NCI-H1436 (cell line): ENCODE measurements around the gene RIC1.
"Not testable (repeated sequence)": the region's sequence is repeated elsewhere in the genome, so short reads cannot be mapped to it uniquely, and the experiment has no call there.

ENCODE experiments used
- DNase-seq: peaks from one replicate; lab custom pipeline; 2025; lab: John Stamatoyannopoulos, UW

The RIC1 gene

DNA sequence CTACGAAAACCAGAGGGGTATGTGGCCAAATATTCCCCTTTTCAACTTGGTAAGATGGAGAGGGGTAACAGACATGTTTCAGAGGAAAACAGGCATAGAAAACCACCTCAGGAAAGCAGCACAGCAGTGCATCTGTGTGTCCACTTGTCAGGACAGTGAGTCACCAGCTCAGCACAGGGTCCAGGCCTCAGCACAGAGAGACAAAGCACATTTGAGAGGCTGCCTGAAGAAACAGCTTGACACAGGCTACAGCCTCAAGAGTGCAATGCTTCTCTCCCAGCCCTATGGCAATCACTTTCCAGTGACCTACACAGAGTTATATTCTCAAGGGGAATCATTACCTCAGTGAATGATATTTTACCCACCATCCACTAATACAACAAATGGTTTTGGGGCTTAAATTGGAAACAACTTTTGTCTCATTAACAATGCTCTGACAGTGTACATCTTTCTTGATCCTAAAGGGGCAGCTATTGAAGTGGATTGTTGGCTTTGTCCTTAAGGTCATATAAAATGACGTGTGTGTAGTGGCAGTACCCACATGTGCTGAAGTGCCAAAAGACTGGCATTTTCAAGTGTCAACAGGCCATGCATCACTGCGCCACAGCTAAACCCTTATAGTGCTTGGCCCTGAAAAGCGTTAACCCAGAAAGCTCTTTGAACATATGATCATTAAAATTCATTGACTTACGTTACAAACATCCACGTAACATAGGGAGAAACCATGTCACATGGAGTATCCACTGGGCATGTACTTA, 157.6 kb downstream of the RIC1 start:
- no peak for DNase-seq

DNA sequence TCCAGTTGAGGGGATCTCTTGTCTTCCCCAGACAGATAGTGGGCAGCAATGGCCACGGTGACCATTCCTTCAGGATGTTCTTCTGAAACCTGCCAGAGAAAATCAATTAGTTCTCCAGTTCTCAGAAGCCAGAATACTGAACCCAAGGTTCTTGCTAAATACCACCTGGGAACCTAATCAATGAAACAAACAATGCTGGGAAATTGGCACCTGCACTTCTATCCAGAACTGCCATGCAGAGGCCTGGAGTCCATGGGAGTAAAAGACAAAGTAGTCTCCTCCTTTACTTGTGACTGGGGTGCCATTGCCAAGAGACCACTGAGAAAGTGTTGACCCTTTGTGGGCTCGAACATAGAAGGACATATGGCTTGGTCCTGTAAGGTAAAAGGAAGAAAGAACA, 158.3 kb downstream of the RIC1 start:
- DNase-seq, result no peak

DNA sequence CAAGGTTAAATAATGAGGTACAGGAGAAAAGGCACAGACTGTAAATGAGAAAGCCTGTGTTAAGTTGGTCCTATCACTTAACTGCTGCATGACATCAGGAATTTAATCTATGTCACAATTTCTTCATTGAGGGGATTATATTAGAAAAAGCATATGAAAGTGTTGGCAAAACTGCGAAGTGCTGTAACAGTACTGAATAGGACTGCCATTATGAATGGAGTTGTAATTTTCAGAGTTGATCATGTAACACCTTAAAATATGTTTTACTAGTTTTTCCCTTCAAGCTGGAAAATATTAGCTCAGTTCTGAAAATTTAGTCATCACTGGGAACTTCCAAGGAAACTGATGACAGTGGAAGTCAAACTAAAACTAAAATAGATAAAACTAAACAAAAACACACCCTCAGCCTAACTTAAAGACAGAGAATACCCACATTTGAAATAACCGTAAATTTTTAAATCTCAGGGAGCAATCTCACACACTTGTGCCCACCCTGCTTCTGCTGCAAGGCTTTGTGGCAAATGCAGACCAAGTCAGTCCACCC, 158.9 kb downstream of the RIC1 start:
- no peak for DNase-seq

DNA sequence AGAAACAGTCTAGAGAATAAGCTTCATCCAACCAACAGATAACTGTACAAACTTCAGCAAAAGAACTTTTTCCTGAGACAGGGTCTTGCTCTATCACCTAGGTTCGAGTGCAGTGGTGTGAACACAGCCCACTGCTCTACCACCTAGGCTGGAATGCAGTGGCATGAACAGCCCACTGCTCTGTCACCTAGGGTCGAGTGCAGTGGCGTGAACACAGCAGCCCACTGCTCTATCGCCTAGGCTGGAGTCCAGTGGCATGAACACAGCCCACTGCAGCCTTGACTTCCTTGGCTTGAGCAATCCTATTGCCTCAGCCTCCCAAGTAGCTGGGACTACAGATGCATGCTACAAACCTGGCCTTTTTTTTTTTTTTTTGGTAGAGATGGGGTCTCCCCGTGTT, 160.6 kb downstream of the RIC1 start:
- DNase-seq, result no peak

DNA sequence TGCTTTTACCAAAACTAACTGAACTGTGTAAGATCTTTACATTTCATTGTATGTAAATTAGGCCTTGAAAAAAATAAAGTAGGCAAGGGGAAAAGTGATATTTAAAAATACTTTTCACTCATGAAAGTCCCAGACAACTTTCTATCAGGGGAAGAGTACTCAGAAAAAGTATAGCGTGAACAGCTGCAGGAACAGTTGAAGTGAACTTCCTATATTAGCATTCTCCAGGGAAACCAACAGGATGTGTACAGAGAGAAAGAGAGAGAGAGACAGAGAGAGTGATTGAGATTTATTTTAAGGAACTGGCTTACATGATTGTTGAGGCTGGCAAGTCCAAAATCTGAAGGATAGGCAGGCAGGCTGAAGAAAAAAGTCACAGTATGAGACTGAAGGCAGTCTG, 162.0 kb downstream of the RIC1 start:
- DNase-seq, result no peak

DNA sequence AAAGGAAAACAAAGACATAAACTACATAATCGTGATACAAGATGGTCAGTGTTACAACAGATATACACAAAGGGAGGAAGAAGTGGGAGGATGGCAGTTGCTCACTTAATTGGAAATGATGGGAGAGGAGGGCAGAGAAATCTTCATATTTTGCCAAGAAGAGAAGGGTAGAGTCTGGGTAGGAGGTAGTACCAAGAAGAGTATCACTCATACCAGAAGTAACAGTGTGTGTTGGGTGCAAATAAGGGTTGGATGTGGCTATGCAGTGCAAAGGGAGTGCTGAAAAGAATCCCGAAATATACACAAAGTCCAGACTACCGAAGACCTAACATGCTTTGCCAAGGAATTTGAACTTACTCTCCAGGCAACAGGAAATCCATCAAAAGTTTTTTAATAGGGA, 163.0 kb downstream of the RIC1 start:
- DNase-seq, result no peak

DNA sequence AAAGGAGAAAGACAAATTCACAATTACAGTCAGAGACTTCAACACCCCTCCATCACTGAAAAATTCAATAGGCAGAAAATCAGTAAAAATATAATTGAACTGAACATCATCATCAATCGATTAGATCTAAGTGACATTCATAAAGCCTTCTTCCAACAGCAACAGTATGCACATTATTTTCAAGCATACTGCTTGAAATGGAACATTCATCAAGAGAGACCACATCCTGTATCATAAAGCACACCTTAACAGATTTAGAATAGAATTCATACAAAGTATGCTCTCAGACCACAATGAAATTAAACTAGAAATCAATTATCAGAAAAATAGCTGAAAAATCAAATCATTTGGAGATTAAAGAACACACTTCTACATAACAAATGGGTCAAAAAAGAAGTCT, 164.9 kb downstream of the RIC1 start:
- no peak for DNase-seq

DNA sequence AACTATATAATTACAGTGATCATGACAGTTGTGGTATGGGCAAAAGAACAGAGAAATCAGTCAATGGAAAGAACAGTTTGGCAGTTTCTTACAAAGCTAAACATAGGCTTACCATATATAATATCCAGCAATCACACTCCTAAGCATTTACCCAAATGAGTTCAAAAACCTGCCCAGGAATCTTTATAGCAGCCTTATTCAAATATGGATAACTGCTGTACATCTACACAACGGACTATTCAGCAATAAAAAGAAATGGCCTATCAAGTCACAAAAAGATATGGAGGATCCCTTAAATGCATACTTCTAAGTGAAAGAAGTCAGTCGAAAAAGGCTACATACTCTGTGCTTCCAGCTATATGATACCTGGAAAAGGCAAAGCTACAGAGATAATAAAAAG, 167.4 kb downstream of the RIC1 start:
- DNase-seq, result no peak

DNA sequence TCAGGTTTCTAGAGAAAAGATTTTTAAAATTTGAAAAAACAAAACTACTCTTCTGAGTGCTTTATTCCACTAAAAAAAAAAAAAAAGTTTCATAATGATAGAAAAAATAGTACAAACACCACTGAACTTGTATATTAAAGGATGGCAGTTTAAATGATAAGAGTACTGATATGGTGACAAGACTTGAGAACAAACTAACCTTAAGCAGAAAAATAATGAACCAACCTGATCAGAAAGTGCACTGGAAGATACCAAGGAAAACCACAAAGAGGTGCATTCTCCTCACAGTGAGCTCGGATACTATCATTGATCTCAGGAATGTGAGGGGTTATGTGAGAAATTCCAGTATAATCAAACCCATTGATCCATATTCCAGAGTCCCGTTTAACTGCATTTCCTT, 169.7 kb downstream of the RIC1 start:
- no peak for DNase-seq

DNA sequence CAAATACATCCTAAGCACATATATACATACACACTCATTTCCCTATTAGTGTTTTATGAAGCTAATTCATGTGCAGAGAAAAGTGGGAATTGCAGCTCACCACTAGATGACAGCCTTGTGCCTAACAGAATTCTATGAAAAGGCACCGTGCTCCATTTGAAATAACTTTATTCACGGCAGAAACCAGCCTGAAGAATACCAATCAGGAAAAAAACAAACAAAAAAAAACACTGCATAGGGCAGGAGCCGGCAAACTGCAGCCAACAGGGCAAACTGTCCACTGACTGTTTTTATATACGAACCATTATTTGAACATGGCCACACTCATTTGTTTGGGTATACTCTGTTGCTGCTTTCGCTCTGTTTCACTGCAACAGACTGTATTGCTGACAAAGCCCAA, 170.4 kb downstream of the RIC1 start:
- no peak for DNase-seq

DNA sequence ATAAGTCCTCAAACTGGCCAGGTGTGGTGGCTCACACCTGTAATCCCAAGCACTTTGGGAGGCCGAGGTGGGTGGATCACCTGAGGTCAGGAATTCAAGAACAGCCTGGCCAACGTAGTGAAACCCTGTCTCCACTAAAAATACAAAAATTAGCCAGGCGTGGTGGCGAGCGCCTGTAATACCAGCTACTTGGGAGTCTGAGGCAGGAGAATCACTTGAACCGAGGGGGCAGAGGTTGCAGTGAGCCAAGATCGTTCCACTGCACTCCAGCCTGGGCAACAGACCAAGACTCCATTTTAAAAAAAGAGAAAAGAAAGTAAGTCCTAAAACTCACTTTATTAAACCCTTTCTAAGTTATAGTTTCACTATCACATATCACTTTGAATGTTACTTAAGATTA, 171.5 kb downstream of the RIC1 start:
- not testable (repeated sequence) for DNase-seq

DNA sequence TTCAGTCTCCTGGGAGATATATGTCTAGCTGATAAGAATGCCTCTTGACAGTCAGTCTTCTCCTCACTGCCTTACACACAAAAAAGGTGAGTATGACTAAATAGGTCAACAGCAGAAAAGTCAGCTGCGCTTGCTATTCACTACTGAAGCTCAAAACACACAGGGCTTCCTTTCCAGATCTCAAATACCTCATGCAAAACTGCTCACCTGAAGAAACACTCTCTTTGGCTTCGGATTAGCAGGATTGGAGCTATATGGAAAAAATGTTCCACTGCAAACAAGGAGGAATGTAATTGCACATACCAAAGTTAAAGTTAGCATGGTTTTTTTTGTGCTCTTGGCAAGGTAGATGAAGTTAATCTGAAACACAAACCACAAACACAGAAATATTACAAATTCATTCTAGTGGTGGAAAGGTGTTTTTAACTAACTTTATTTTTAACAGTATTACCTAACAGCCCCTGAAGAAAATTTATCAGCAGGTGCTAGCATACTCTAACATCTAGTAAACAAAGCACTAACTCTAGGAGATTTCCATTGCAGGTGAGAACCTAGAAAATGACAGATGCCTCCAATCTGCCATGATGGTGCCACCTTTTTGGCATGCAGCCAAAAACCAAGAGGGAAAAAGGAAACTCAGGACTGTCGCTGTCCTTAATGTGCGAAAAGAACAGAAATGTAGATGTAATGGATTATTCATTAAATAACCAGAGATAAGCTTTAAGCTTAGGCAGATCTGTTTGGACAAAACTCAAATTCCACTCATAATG, 172.2 kb downstream of the RIC1 start:
- DNase-seq, result no peak

DNA sequence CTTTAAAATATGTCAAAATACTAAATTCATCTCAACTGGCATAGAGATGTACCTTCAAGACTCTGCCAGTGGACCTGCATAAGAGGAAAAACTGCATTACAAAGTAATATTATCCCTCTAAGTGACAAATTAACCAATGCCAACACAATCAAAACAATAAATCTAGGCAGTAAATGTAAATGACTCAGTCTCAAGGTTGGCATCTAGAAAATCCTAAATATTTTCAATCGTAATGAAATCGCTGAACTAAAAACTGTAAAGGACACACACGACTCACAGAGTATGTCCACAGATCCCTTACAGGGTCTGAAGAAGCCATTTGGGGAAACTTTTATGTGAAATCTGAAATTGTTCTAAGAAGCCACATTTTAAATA, 172.8 kb downstream of the RIC1 start:
- no peak for DNase-seq

DNA sequence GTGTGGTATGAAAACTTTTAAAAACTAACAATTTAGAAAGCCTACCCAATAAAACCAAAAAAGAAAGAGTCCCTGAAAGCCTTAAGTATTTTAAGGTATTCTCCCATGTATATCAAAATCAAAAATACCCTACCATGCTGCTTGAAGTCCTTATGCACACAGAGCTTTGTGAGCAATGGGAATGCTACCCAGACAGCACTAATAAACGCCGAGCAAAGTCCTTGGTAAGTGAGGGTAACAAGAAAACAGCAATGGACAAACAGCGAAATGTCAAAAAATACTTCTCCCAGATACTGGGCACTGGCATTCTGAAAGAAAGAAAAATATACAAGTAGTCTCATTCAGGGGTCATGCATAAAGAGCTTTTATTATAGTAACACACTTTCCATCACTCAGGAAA, 176.6 kb downstream of the RIC1 start:
- DNase-seq, result no peak

DNA sequence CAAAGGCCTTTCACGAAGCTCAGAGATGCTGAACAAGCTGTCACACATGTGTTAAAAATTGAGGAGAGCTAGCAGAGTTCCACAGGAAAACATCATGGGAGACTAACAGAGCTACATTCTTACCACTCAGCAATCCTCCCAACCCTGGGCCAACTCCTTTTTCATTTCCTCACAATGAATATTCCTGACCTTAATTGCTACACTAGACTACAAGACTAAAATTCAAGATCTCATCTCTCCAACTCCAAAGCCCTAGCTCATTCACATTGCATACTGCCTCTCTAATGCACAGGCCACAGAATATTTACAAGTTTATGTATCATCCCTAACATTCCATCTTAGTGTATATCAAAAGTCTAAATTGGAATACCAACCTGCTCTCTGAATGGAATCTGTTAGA, 182.8 kb downstream of the RIC1 start:
- no peak for DNase-seq

DNA sequence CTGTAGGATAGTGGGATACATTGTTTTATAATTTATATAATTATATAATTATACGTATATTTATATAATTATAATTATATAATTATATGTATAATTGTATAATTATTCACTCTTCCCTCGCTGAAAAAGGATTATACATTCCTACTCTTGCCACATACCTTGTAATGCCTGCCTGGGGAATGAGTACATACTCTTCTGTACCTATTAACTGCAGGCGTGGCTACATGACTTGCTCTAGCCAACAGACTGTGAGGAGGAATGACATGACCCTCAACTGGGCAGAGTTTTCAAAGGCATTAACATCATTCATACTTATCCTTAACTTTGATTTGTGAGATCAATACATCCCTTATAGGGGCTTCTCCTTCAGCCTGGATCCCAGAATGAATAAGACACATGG, 184.9 kb downstream of the RIC1 start:
- no peak for DNase-seq

DNA sequence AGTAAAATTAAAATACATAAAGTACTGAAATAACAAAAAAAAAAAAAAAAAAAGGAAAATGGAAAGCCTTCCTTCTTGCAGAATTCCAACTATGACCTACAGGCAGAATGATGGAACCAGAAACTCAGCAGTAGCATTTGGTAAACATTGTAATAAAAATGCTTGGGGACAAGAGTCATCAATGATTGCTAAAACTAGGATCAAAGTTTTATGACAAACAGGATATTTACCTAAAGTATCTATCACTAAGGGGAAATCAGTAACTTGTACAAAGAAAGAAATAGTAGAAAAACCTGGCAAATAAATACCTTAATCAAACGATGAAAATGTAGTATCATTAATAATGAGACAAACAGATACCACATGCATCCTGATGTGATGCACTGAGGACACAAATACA, 186.6 kb downstream of the RIC1 start:
- DNase-seq, result no peak

DNA sequence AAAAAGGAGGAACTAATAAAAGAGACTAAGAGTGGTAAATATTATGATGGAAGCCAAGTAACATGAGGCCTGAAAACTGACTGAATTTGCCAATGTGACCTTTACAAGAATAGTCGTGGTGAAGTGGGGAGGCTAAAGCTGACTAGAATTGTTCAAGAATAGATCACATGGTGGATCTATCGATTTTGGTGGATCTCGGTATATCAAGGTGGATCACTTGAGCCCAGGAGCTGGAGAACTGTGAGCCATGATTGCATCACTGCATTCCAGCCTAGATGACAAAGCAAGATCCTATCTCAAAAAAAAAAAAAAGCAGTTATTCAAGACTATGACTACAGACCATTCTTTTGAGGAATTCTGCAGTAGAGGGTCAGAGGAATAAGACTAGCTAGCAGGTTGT, 189.0 kb downstream of the RIC1 start:
- DNase-seq, result no peak

DNA sequence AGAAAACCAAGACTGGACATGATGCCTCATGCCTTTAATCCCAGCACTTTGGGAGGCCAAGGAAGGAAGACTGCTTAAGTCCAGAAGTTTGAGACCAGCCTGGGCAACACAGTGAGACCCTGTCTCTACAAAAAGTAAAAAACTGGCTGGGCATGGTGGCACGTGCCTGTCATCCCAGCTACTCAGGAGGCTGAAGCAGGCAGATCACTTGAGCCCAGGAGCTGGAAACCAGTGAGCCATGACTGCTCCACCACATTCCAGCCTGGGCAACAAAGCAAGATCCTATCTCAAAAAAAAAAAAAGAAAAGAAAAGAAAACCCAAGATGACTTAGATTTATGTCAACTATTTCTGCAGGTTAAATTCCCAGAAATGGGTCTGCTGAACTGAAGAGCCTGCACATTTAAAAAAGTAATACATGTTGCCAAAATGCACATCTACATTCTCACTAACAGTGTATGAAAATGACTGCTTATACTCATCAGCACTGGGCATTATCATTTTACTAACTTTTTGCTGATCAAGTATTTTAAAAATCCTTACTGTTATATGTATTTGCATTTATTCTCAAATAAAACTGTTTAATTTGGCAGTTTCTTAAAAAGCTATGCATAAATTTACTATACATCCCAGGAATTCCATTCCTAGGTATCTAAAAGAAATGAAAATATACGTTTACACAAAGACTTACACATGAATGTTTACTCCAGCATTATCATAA, 189.7 kb downstream of the RIC1 start:
- DNase-seq, result no peak

DNA sequence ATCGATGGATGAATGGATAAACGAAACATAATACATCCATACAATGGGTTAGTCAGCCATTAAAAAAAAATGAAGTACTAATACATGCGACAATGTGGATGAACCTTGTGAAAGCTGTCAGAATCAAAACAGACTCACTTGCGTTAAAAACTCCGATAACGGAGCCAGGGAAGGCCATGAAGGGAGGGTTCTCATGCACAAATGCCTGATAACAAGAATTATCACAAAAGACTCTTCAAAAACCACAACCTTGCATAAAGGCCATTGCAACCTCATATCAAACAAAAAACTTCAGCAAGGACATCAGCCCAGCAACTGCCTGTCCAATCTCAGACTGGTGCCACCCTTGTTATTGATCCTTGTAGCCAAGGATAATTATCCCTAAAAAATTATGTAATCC, 190.3 kb downstream of the RIC1 start:
- DNase-seq, result no peak

DNA sequence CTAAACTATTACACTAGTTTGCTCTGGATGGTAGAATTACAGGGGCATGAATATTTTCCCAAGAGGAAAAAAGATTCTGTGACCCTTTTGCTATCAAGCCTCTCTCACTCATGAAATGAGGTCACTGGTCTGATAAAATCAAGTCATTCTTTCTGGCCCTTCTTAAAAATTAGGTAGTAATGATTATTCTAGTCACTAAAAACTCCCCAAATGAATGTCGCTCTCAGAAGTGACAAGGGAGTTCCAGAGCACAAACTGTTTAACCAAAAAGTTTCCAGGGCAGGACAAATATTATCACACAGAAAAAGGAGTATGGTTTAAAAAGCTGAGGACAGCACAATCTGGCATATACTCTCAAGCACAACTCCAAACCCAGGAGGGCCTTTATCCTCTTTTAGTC, 191.5 kb downstream of the RIC1 start:
- DNase-seq, result no peak

DNA sequence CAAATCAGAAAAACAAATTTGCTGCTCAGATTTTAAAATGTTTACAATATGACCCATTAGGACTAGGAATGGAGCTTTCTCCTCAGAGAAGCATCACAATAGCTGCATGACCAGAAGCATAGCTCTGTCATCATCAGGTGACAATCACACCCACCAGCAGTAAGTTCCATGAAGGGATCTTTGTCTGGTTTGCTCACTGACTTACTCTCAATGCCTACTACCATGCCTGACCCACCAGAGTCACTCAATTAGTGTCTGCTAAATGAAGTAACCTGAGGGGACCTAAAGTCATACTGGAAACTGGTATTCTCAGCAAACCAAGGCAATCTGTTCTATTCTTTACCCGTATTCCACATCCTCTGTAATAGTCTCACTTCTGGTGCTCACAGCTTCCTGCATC, 196.3 kb downstream of the RIC1 start:
- no peak for DNase-seq
